WTC11 (cell line): ENCODE measurements around the gene PHLDB2. TPM values are rescaled to one million over a fixed set of nuclear protein-coding genes. Genes with fewer than 3 reads are reported as not detected.

Experiments
- ATAC-seq: fragments of 200-7000 bp; cut with Tn5 transposase; 2 replicates; pipeline ENCODE4 v1.10.0; 2021; ENCODE audit warnings: mild to moderate bottlenecking, moderate library complexity
- CTCF ChIA-PET: fragments of 300-600 bp; sonication (Branson Sonifier 250); formaldehyde crosslinking; loops from one replicate; lab custom pipeline; 2021; ENCODE audit warnings: antibody characterized with exemption; lab: Charles Lee
- POLR2A ChIA-PET: fragments of 350-600 bp; sonication (Branson Sonifier 250); formaldehyde crosslinking; loops from one replicate; lab custom pipeline; 2021; ENCODE audit warnings: antibody characterized with exemption; lab: Charles Lee
- DNase-seq: peaks from one replicate; pipeline ENCODE4 v3.0.0; 2021; ENCODE audit warnings: low spot score
- H3K27ac Mint-ChIP-seq: 2 replicates; pipeline ENCODE4 v1.8.0; 2021; ENCODE audit warnings: mixed read lengths
- H3K27me3 Mint-ChIP-seq: 2 replicates; pipeline ENCODE4 v1.8.0; 2021; ENCODE audit warnings: low read depth, mild to moderate bottlenecking, moderate library complexity, mixed read lengths
- H3K36me3 Mint-ChIP-seq: 2 replicates; pipeline ENCODE4 v1.8.0; 2021; ENCODE audit warnings: mixed read lengths
- H3K4me1 Mint-ChIP-seq: 2 replicates; pipeline ENCODE4 v1.8.0; 2022; ENCODE audit warnings: mixed read lengths
- H3K4me3 Mint-ChIP-seq: 2 replicates; pipeline ENCODE4 v1.8.0; 2021; ENCODE audit warnings: mild to moderate bottlenecking, moderate library complexity, mixed read lengths
- H3K9me3 Mint-ChIP-seq: 2 replicates; pipeline ENCODE4 v1.8.0; 2021; ENCODE audit warnings: mixed read lengths
- ATF3 ChIP-seq: sonication (generic); formaldehyde crosslinking; conservative IDR thresholded peaks from 2 replicates; pipeline ENCODE4 v1.8.1; 2022; ENCODE audit warnings: mild to moderate bottlenecking, missing genetic modification reagents
- CTCF ChIP-seq: fragments of 200-600 bp; IDR thresholded peaks from 2 replicates; pipeline ENCODE4 v1.8.0; 2022; ENCODE audit warnings: antibody characterized with exemption
- E2F1 ChIP-seq: sonication (generic); formaldehyde crosslinking; IDR thresholded peaks from 2 replicates; pipeline ENCODE4 v1.8.0; 2022; ENCODE audit warnings: mild to moderate bottlenecking, missing genetic modification reagents
- ESRRA ChIP-seq: sonication (generic); formaldehyde crosslinking; IDR thresholded peaks from 2 replicates; pipeline ENCODE4 v1.8.1; 2022; ENCODE audit warnings: mild to moderate bottlenecking, missing genetic modification reagents, borderline replicate concordance
- FOXJ3 ChIP-seq: sonication (generic); formaldehyde crosslinking; IDR thresholded peaks from 2 replicates; pipeline ENCODE4 v1.9.0; 2021; ENCODE audit warnings: missing genetic modification reagents, mild to moderate bottlenecking, borderline replicate concordance
- FOXK1 ChIP-seq: sonication (generic); formaldehyde crosslinking; IDR thresholded peaks from 2 replicates; pipeline ENCODE4 v1.8.0; 2022; ENCODE audit warnings: mild to moderate bottlenecking, moderate library complexity, missing genetic modification reagents
- FOXP1 ChIP-seq: sonication (generic); formaldehyde crosslinking; IDR thresholded peaks from 2 replicates; pipeline ENCODE4 v1.8.0; 2022; ENCODE audit warnings: missing genetic modification reagents, mild to moderate bottlenecking, moderate library complexity, borderline replicate concordance
- GRHL2 ChIP-seq: fragments of 250-450 bp; sonication (Bioruptor Pico); IDR thresholded peaks from 2 replicates; pipeline ENCODE4 v1.8.0; 2022; ENCODE audit warnings: mild to moderate bottlenecking, moderate library complexity; ENCODE audit not compliant: insufficient replicate concordance, severe bottlenecking
- HMGXB4 ChIP-seq: sonication (generic); formaldehyde crosslinking; IDR thresholded peaks from 2 replicates; pipeline ENCODE4 v1.8.1; 2023; ENCODE audit warnings: mild to moderate bottlenecking, moderate library complexity, missing genetic modification reagents
- NR3C1 ChIP-seq: sonication (generic); formaldehyde crosslinking; conservative IDR thresholded peaks from 2 replicates; pipeline ENCODE4 v1.8.1; 2023; ENCODE audit warnings: low read depth, mild to moderate bottlenecking, missing genetic modification reagents
- PREB ChIP-seq: sonication (generic); formaldehyde crosslinking; IDR thresholded peaks from 2 replicates; pipeline ENCODE4 v1.8.1; 2022; ENCODE audit warnings: mild to moderate bottlenecking, missing genetic modification reagents, moderate library complexity, borderline replicate concordance
- ZNF263 ChIP-seq: sonication (generic); formaldehyde crosslinking; IDR thresholded peaks from 2 replicates; pipeline ENCODE4 v1.8.1; 2022; ENCODE audit warnings: low read depth, mild to moderate bottlenecking, moderate library complexity, missing genetic modification reagents
- ZNF281 ChIP-seq: sonication (generic); formaldehyde crosslinking; IDR thresholded peaks from 2 replicates; pipeline ENCODE4 v1.8.0; 2023; ENCODE audit warnings: mild to moderate bottlenecking, missing genetic modification reagents
- ZNF425 ChIP-seq: fragments of 250-450 bp; sonication (Bioruptor Pico); conservative IDR thresholded peaks from 2 replicates; pipeline ENCODE4 v1.9.0; 2021; ENCODE audit warnings: mild to moderate bottlenecking
- ZNF512 ChIP-seq: sonication (generic); formaldehyde crosslinking; IDR thresholded peaks from 2 replicates; pipeline ENCODE4 v1.8.1; 2022; ENCODE audit warnings: missing genetic modification reagents, borderline replicate concordance
- ZNF532 ChIP-seq: fragments of 250-450 bp; sonication (Bioruptor Pico); IDR thresholded peaks from 2 replicates; pipeline ENCODE4 v1.9.0; 2021; ENCODE audit warnings: mild to moderate bottlenecking, borderline replicate concordance
- total RNA-seq: library from RNA; stranded (reverse); gene quantifications from 3 replicates; pipeline ENCODE4 v1.2.3, GENCODE V29; 2021

PHLDB2 gene
- total RNA-seq, 1 experiment from 2014 or later = 40.3 TPM

- Mint-ChIP-seq H3K27ac (no peak overlapping the region), H3K9me3 (no peaks in the 10 kb centered on the region), H3K4me3 (no peak overlapping the region)
- CTCF ChIA-PET = interaction anchor here (0.7 to 1.3 kb wide), 3 partner anchors 35 to 264 kb away, joined by 3 read pairs; no protein-coding TSS in a partner anchor
- no peak for TF ChIP-seq ZNF281 (CRISPR knock-in tag)
- no peak for TF ChIP-seq NR3C1 (CRISPR knock-in tag)
- TF ChIP-seq GRHL2 = no peak
- no peak for TF ChIP-seq ZNF512
- no peak for TF ChIP-seq ATF3 (CRISPR knock-in tag)
- TF ChIP-seq FOXP1 (CRISPR knock-in tag) = no peak
- TF ChIP-seq FOXJ3 = no peak
- TF ChIP-seq ZNF425 = no peak
- TF ChIP-seq CTCF = no peak
- TF ChIP-seq HMGXB4 = no peak
- TF ChIP-seq ESRRA (CRISPR knock-in tag) = no peak
- no peak for TF ChIP-seq FOXK1 (CRISPR knock-in tag)
- no peak for TF ChIP-seq ZNF532 (CRISPR knock-in tag)
- no peak for TF ChIP-seq ZNF263 (CRISPR knock-in tag)
- no peak for TF ChIP-seq PREB (CRISPR knock-in tag)
- no peak for TF ChIP-seq E2F1
- TF ChIP-seq, all 79 proteins: peak for 0
- no peak for ATAC-seq
- Mint-ChIP-seq H3K27me3 (no peaks in the 10 kb centered on the region), H3K36me3 (peaks cover 17% of the 10 kb centered on the region), H3K4me1 (peaks cover 13% of the 10 kb centered on the region)
- POLR2A ChIA-PET = no interaction called here
- DNase-seq = no peak
These were observed 73.9 kb downstream of the PHLDB2 start for GRCh38 chr3:111932946-111933345.
